Stimulated activated memory B cell treated with anti-CD40 and anti-IgM and Interleukin-4, amounts not matched to agents 10 μg/mL and 1 μg/mL and 100 μg/mL, for 72 hours (primary cell): ENCODE results near the gene PMEL.
"Not testable (repeated sequence)": the region's sequence is repeated elsewhere in the genome, so short reads cannot be mapped to it uniquely, and the experiment has no call there.

Experiments
- ATAC-seq: fragments of 150-1000 bp; cut with Tn5 transposase; 2 replicates; pipeline ENCODE4 v1.10.0; 2021
- H3K27ac Mint-ChIP-seq: one replicate; pipeline ENCODE4 v1.8.0; 2022; ENCODE audit warnings: mild to moderate bottlenecking, mixed read lengths
- H3K27me3 Mint-ChIP-seq: one replicate; pipeline ENCODE4 v1.8.0; 2022; ENCODE audit warnings: mixed read lengths
- H3K36me3 Mint-ChIP-seq: one replicate; pipeline ENCODE4 v1.8.0; 2022; ENCODE audit warnings: mixed read lengths
- H3K4me1 Mint-ChIP-seq: one replicate; pipeline ENCODE4 v1.8.0; 2022; ENCODE audit warnings: mixed read lengths
- H3K4me3 Mint-ChIP-seq: one replicate; pipeline ENCODE4 v1.8.0; 2022; ENCODE audit warnings: mild to moderate bottlenecking, moderate library complexity, mixed read lengths
- H3K9me3 Mint-ChIP-seq: one replicate; pipeline ENCODE4 v1.8.0; 2022; ENCODE audit warnings: mixed read lengths

Gene PMEL

GRCh38 chr12:55965941-55966407 lies at the start of gene PMEL:
PMEL (minus strand) TSS chr12:55966042; CDS start chr12:55966011, 31 bp downstream.
- H3K4me3 Mint-ChIP-seq: peak within 1 kb of the TSS; percentile 98
- peaks cover 42% of the 10 kb centered on the region for H3K4me1 Mint-ChIP-seq
- peaks cover 15% of the 10 kb centered on the region for H3K36me3 Mint-ChIP-seq
- H3K27me3 Mint-ChIP-seq: no peaks in the 10 kb centered on the region
- H3K9me3 Mint-ChIP-seq: no peaks in the 10 kb centered on the region
- peak within 1 kb of the TSS; percentile 91 for H3K27ac Mint-ChIP-seq
- no peak for ATAC-seq

GRCh38 chr12:56014205-56014604 lies 48.4 kb upstream of the PMEL start:
- Mint-ChIP-seq H3K27me3 (no peaks in the 10 kb centered on the region), H3K4me1 (peaks cover under 1% of the 10 kb centered on the region), H3K9me3 (no peaks in the 10 kb centered on the region), H3K4me3 (no peak overlapping the region), H3K36me3 (no peaks in the 10 kb centered on the region), H3K27ac (no peak overlapping the region)
- ATAC-seq: no peak

- Mint-ChIP-seq H3K4me1 (peaks cover 6% of the 10 kb centered on the region), H3K27me3 (no peaks in the 10 kb centered on the region), H3K4me3 (no peak overlapping the region), H3K36me3 (no peaks in the 10 kb centered on the region), H3K27ac (no peak overlapping the region), H3K9me3 (no peaks in the 10 kb centered on the region)
- no peak for ATAC-seq
These were observed 47.6 kb upstream of the PMEL start for GRCh38 chr12:56013482-56013881.

GRCh38 chr12:56011509-56012090 lies 45.8 kb upstream of the PMEL start:
- no peaks in the 10 kb centered on the region for H3K9me3 Mint-ChIP-seq
- no peaks in the 10 kb centered on the region for H3K27me3 Mint-ChIP-seq
- H3K4me1 Mint-ChIP-seq: peaks cover 19% of the 10 kb centered on the region
- no peak overlapping the region for H3K27ac Mint-ChIP-seq
- no peak for ATAC-seq
- no peaks in the 10 kb centered on the region for H3K36me3 Mint-ChIP-seq
- no peak overlapping the region for H3K4me3 Mint-ChIP-seq

GRCh38 chr12:56010111-56010570 lies 44.3 kb upstream of the PMEL start:
- no peak for ATAC-seq
- peaks cover 19% of the 10 kb centered on the region for H3K4me1 Mint-ChIP-seq
- H3K27ac Mint-ChIP-seq: no peak overlapping the region
- H3K9me3 Mint-ChIP-seq: no peaks in the 10 kb centered on the region
- no peaks in the 10 kb centered on the region for H3K27me3 Mint-ChIP-seq
- H3K4me3 Mint-ChIP-seq: no peak overlapping the region
- H3K36me3 Mint-ChIP-seq: no peaks in the 10 kb centered on the region

- H3K4me3 Mint-ChIP-seq: peak overlapping the region; percentile 84
- peak overlapping the region; percentile 49 for H3K27ac Mint-ChIP-seq
These were observed 42.0 kb upstream of the PMEL start for GRCh38 chr12:56007564-56008559.

GRCh38 chr12:56004211-56004610 lies 38.4 kb upstream of the PMEL start:
- peaks cover 9% of the 10 kb centered on the region for H3K36me3 Mint-ChIP-seq
- no peaks in the 10 kb centered on the region for H3K9me3 Mint-ChIP-seq
- H3K4me1 Mint-ChIP-seq: peaks cover 19% of the 10 kb centered on the region
- no peaks in the 10 kb centered on the region for H3K27me3 Mint-ChIP-seq
- no peak overlapping the region for H3K4me3 Mint-ChIP-seq
- no peak overlapping the region for H3K27ac Mint-ChIP-seq
- ATAC-seq: no peak

More at GRCh38 chr12:56007564-56008559, 42.0 kb upstream of the PMEL start:
- H3K27me3 Mint-ChIP-seq: no peaks in the 10 kb centered on the region
- H3K4me1 Mint-ChIP-seq: peaks cover 19% of the 10 kb centered on the region
- H3K36me3 Mint-ChIP-seq: peaks cover 9% of the 10 kb centered on the region
- no peaks in the 10 kb centered on the region for H3K9me3 Mint-ChIP-seq
- peak; percentile 83 for ATAC-seq

- not testable (repeated sequence) for H3K27me3 Mint-ChIP-seq, H3K9me3 Mint-ChIP-seq, H3K36me3 Mint-ChIP-seq, ATAC-seq, H3K4me3 Mint-ChIP-seq, H3K27ac Mint-ChIP-seq
- H3K4me1 Mint-ChIP-seq: peaks cover 13% of the 10 kb centered on the region
These were observed 37.5 kb upstream of the PMEL start for GRCh38 chr12:56003376-56003775.

- Mint-ChIP-seq H3K9me3 (no peaks in the 10 kb centered on the region), H3K27me3 (no peaks in the 10 kb centered on the region), H3K36me3 (peaks cover 9% of the 10 kb centered on the region), H3K4me1 (peaks cover 11% of the 10 kb centered on the region), H3K27ac (no peak overlapping the region), H3K4me3 (no peak overlapping the region)
- ATAC-seq: no peak
These were observed 35.8 kb upstream of the PMEL start for GRCh38 chr12:56001487-56002100.

- not testable (repeated sequence) for H3K4me3 Mint-ChIP-seq, H3K9me3 Mint-ChIP-seq, H3K27ac Mint-ChIP-seq, ATAC-seq, H3K27me3 Mint-ChIP-seq
- Mint-ChIP-seq H3K4me1 (peaks cover 19% of the 10 kb centered on the region), H3K36me3 (peaks cover 14% of the 10 kb centered on the region)
These were observed 34.2 kb upstream of the PMEL start for GRCh38 chr12:55999999-56000540.

- not testable (repeated sequence) for ATAC-seq, H3K27ac Mint-ChIP-seq, H3K27me3 Mint-ChIP-seq, H3K9me3 Mint-ChIP-seq, H3K4me3 Mint-ChIP-seq
- Mint-ChIP-seq H3K36me3 (peaks cover 13% of the 10 kb centered on the region), H3K4me1 (peaks cover 19% of the 10 kb centered on the region)
These were observed 33.7 kb upstream of the PMEL start for GRCh38 chr12:55999522-55999921.

GRCh38 chr12:55997535-55997859 lies 31.7 kb upstream of the PMEL start:
- Mint-ChIP-seq H3K36me3 (peaks cover 24% of the 10 kb centered on the region), H3K4me1 (peaks cover 19% of the 10 kb centered on the region), H3K9me3 (no peaks in the 10 kb centered on the region), H3K27ac (peak overlapping the region; percentile 78), H3K4me3 (peak overlapping the region; percentile 93), H3K27me3 (no peaks in the 10 kb centered on the region)
- ATAC-seq: peak; percentile 46

GRCh38 chr12:55996715-55997534 lies 31.1 kb upstream of the PMEL start, which contains the start of gene SUOX:
SUOX (plus strand) TSS chr12:55997276; CDS start chr12:56002222, 4,946 bp downstream.
- peak; percentile 95 for ATAC-seq
- peaks cover 30% of the 10 kb centered on the region for H3K36me3 Mint-ChIP-seq
- no peaks in the 10 kb centered on the region for H3K9me3 Mint-ChIP-seq
- peak within 1 kb of the TSS; percentile 78 for H3K27ac Mint-ChIP-seq
- H3K27me3 Mint-ChIP-seq: no peaks in the 10 kb centered on the region
- H3K4me3 Mint-ChIP-seq: peak within 1 kb of the TSS; percentile 93
- peaks cover 19% of the 10 kb centered on the region for H3K4me1 Mint-ChIP-seq

GRCh38 chr12:55996201-55996714 lies 30.4 kb upstream of the PMEL start:
- H3K9me3 Mint-ChIP-seq: no peaks in the 10 kb centered on the region
- H3K36me3 Mint-ChIP-seq: peaks cover 36% of the 10 kb centered on the region
- H3K27ac Mint-ChIP-seq: peak overlapping the region; percentile 78
- peaks cover 19% of the 10 kb centered on the region for H3K4me1 Mint-ChIP-seq
- no peaks in the 10 kb centered on the region for H3K27me3 Mint-ChIP-seq
- no peak for ATAC-seq
- H3K4me3 Mint-ChIP-seq: peak overlapping the region; percentile 93
